ENCODE measurements around the gene CFAP299.

GRCh38 chr4:80452768-80453167 is 117.2 kb downstream of the CFAP299 start:
- TF ChIP-seq CTCF (IDR thresholded peaks at IDR 0.05) = no peak
- TF ChIP-seq POLR2AphosphoS5 (IDR thresholded peaks at IDR 0.05) = no peak
